GM21723 (cell line): Measurements from ENCODE around the gene FARSA.
"Not testable (repeated sequence)": the region's sequence is repeated elsewhere in the genome, so short reads cannot be mapped to it uniquely, and the experiment has no call there.

ENCODE experiments used
- ATAC-seq: cut with Tn5 transposase; IDR thresholded peaks from one replicate; pipeline ENCODE4 v1.9.1; 2021; ENCODE audit warnings: mild to moderate bottlenecking, moderate library complexity; ENCODE audit not compliant: unreplicated experiment

Gene FARSA

GRCh38 chr19:12937927-12938778 lies 4.6 kb upstream of the FARSA start, which contains the start of gene CALR:
Gene CALR, plus strand, starts transcription at chr19:12938609. Its CDS starts 71 bp downstream, at chr19:12938680.
- peak; percentile 82 for ATAC-seq

- ATAC-seq: no peak
These were observed 3.8 kb upstream of the FARSA start for GRCh38 chr19:12937093-12937926.

- ATAC-seq: no peak
These were observed 3.1 kb upstream of the FARSA start for GRCh38 chr19:12936582-12936981.

- ATAC-seq: no peak
These were observed 1.6 kb upstream of the FARSA start for GRCh38 chr19:12935071-12935470.

GRCh38 chr19:12932392-12933286 lies 872 bp downstream of the FARSA start:
- no peak for ATAC-seq

- no peak for ATAC-seq
These were observed 3.4 kb downstream of the FARSA start for GRCh38 chr19:12930002-12930645.

- no peak for ATAC-seq
These were observed 8.7 kb downstream of the FARSA start for GRCh38 chr19:12924621-12925310.

- ATAC-seq: no peak
These were observed 10.6 kb downstream of the FARSA start for GRCh38 chr19:12922959-12923358.

- ATAC-seq: no peak
These were observed 12.5 kb downstream of the FARSA start for GRCh38 chr19:12921047-12921446.

- no peak for ATAC-seq
These were observed 15.3 kb downstream of the FARSA start for GRCh38 chr19:12918253-12918652.

- ATAC-seq: not testable (repeated sequence)
These were observed 17.7 kb downstream of the FARSA start for GRCh38 chr19:12915860-12916259.

GRCh38 chr19:12913851-12914690 lies 19.4 kb downstream of the FARSA start:
- no peak for ATAC-seq

- no peak for ATAC-seq
These were observed 20.4 kb downstream of the FARSA start for GRCh38 chr19:12913011-12913561.

GRCh38 chr19:12912571-12912970 lies 20.9 kb downstream of the FARSA start:
- no peak for ATAC-seq

- no peak for ATAC-seq
These were observed 26.3 kb downstream of the FARSA start for GRCh38 chr19:12907166-12907565.

- peak; percentile 84 for ATAC-seq
These were observed 33.5 kb downstream of the FARSA start for GRCh38 chr19:12899891-12900518.

GRCh38 chr19:12896460-12896859 lies 37.1 kb downstream of the FARSA start:
- ATAC-seq: no peak

GRCh38 chr19:12893582-12893981 lies 39.9 kb downstream of the FARSA start:
- no peak for ATAC-seq
